Activated CD4-positive, alpha-beta T cell treated with anti-CD3 and anti-CD28 coated beads for 36 hours (primary cell): ENCODE results near the gene MVP. TPM values are rescaled to one million over a fixed set of nuclear protein-coding genes. Genes with fewer than 3 reads are reported as not detected.
"Not testable (repeated sequence)": the region's sequence is repeated elsewhere in the genome, so short reads cannot be mapped to it uniquely, and the experiment has no call there.

Source experiments
- ATAC-seq: fragments of 200-7000 bp; cut with Tn5 transposase; one replicate; pipeline ENCODE4 v1.10.0; 2021; ENCODE audit warnings: mild to moderate bottlenecking, moderate library complexity
- CTCF ChIA-PET: fragments of 350-600 bp; sonication (Branson Sonifier 250); formaldehyde crosslinking; loops from one replicate; lab custom pipeline; 2021; ENCODE audit warnings: antibody characterized with exemption; lab: Charles Lee
- POLR2A ChIA-PET: fragments of 350-600 bp; sonication (Branson Sonifier 250); formaldehyde crosslinking; loops from one replicate; lab custom pipeline; 2021; ENCODE audit warnings: antibody characterized with exemption, inconsistent platforms; lab: Charles Lee
- DNase-seq: peaks from one replicate; pipeline ENCODE4 v3.0.0-alpha.2; 2020
- H3K27ac Mint-ChIP-seq: one replicate; pipeline ENCODE4 v1.8.0; 2021; ENCODE audit warnings: mixed read lengths
- H3K27me3 Mint-ChIP-seq: one replicate; pipeline ENCODE4 v1.8.0; 2021; ENCODE audit warnings: mixed read lengths
- H3K36me3 Mint-ChIP-seq: one replicate; pipeline ENCODE4 v1.8.0; 2021; ENCODE audit warnings: low read depth, mixed read lengths
- H3K4me1 Mint-ChIP-seq: one replicate; pipeline ENCODE4 v1.8.0; 2021; ENCODE audit warnings: mixed read lengths
- H3K4me3 Mint-ChIP-seq: one replicate; pipeline ENCODE4 v1.8.0; 2021; ENCODE audit warnings: mild to moderate bottlenecking, moderate library complexity, mixed read lengths
- H3K9me3 Mint-ChIP-seq: one replicate; pipeline ENCODE4 v1.8.0; 2021; ENCODE audit warnings: low read depth, mixed read lengths
- intact Hi-C, 2 experiments: fragments of 100-400 bp; cut with DNase I in 1 of 2; cut with micrococcal nuclease in 1 of 2; formaldehyde crosslinking; loops; one replicate each; pipeline versions ENCODE4 v1.14.2 to v1.15.1; 2022 to 2024; cut with DNase I, micrococcal nuclease
- total RNA-seq, 2 experiments: library from RNA; stranded (reverse); gene quantifications; one replicate each; pipeline ENCODE4 v1.2.3, GENCODE V29; 2021

The MVP gene
- 100 to 1,000 TPM in 1 of 2 experiments, 10 to 100 TPM in 1; 86.2 to 101 TPM for total RNA-seq

- CTCF ChIA-PET, result interaction anchor here (0.7 to 3.5 kb wide), 8 partner anchors 8 to 120 kb away, joined by 3 to 23 read pairs (median 5); partner anchors contain the start of genes KIF22 and PRRT2
- intact Hi-C loops, result no loop called here
- Mint-ChIP-seq H3K9me3 (no peaks in the 10 kb centered on the region), H3K4me3 (peak within 1 kb of the TSS; percentile 97), H3K4me1 (peaks cover 68% of the 10 kb centered on the region), H3K27ac (peak within 1 kb of the TSS; percentile 95), H3K27me3 (no peaks in the 10 kb centered on the region), H3K36me3 (peaks cover 44% of the 10 kb centered on the region)
- peak; percentile 80 for DNase-seq
- POLR2A ChIA-PET, result interaction anchor here (0.7 to 2.0 kb wide), 2 partner anchors 12 to 28 kb away, joined by 3 to 7 read pairs; no protein-coding TSS in a partner anchor
- ATAC-seq, result peak; percentile 18
Measured at GRCh38 chr16:29820271-29820701, at the start of gene MVP. TSS of gene MVP (plus strand) at chr16:29820462. CDS start at chr16:29830550, 10,088 bp downstream.

GRCh38 chr16:29772330-29772729 lies 47.9 kb upstream of the MVP start:
- H3K27me3 Mint-ChIP-seq, DNase-seq, H3K27ac Mint-ChIP-seq, ATAC-seq, intact Hi-C loops, H3K4me3 Mint-ChIP-seq, H3K36me3 Mint-ChIP-seq, H3K9me3 Mint-ChIP-seq: not testable (repeated sequence)
- ChIA-PET CTCF (interaction anchor here (4.5 kb wide), 1 partner anchor 13 kb away, joined by 21 read pairs; no protein-coding TSS in a partner anchor), POLR2A (interaction anchor here (0.6 kb wide), 1 partner anchor 599 kb away, joined by 5 read pairs; no protein-coding TSS in a partner anchor)
- H3K4me1 Mint-ChIP-seq, result peaks cover 14% of the 10 kb centered on the region

GRCh38 chr16:29774730-29775129 lies 45.5 kb upstream of the MVP start:
- intact Hi-C loops, result no loop called here

GRCh38 chr16:29775742-29776408 lies 44.4 kb upstream of the MVP start:
- H3K4me3 Mint-ChIP-seq, result no peak overlapping the region
- no peak overlapping the region for H3K27ac Mint-ChIP-seq
- H3K36me3 Mint-ChIP-seq, result no peaks in the 10 kb centered on the region
- intact Hi-C loops, result no loop called here
- ATAC-seq (no peak), DNase-seq (no peak)
- ChIA-PET POLR2A (no interaction called here), CTCF (interaction anchor here (4.5 kb wide), 1 partner anchor 9 kb away, joined by 21 read pairs; no protein-coding TSS in a partner anchor)
- H3K9me3 Mint-ChIP-seq, result no peaks in the 10 kb centered on the region
- H3K4me1 Mint-ChIP-seq, result peaks cover 13% of the 10 kb centered on the region
- no peaks in the 10 kb centered on the region for H3K27me3 Mint-ChIP-seq

More at GRCh38 chr16:29774730-29775129, 45.5 kb upstream of the MVP start:
- no peaks in the 10 kb centered on the region for H3K36me3 Mint-ChIP-seq
- DNase-seq (no peak), ATAC-seq (no peak)
- no peaks in the 10 kb centered on the region for H3K27me3 Mint-ChIP-seq
- H3K27ac Mint-ChIP-seq, result no peak overlapping the region
- no peaks in the 10 kb centered on the region for H3K9me3 Mint-ChIP-seq
- no peak overlapping the region for H3K4me3 Mint-ChIP-seq
- ChIA-PET POLR2A (no interaction called here), CTCF (interaction anchor here (4.5 kb wide), 1 partner anchor 10 kb away, joined by 21 read pairs; no protein-coding TSS in a partner anchor)
- H3K4me1 Mint-ChIP-seq, result peaks cover 14% of the 10 kb centered on the region

GRCh38 chr16:29777576-29778350 lies 42.5 kb upstream of the MVP start, which contains the start of gene ZG16:
TSS of gene ZG16 (plus strand) at chr16:29778256. CDS start at chr16:29779267, 1,011 bp downstream.
- no peak for DNase-seq
- H3K27ac Mint-ChIP-seq, result no peak within 1 kb of the TSS

GRCh38 chr16:29779474-29779873 lies 40.8 kb upstream of the MVP start:
- CTCF ChIA-PET, result no interaction called here

More at GRCh38 chr16:29777576-29778350, 42.5 kb upstream of the MVP start, which contains the start of gene ZG16:
- Mint-ChIP-seq H3K27me3 (no peaks in the 10 kb centered on the region), H3K36me3 (no peaks in the 10 kb centered on the region), H3K4me3 (no peak within 1 kb of the TSS), H3K4me1 (peaks cover 12% of the 10 kb centered on the region), H3K9me3 (no peaks in the 10 kb centered on the region)
- ChIA-PET CTCF (interaction anchor here (0.5 to 1.7 kb wide), 4 partner anchors 8 to 86 kb away, joined by 3 to 8 read pairs (median 4); no protein-coding TSS in a partner anchor), POLR2A (no interaction called here)
- ATAC-seq, result no peak
- intact Hi-C loops, result no loop called here

GRCh38 chr16:29783094-29783953 lies 36.9 kb upstream of the MVP start:
- DNase-seq, H3K36me3 Mint-ChIP-seq, intact Hi-C loops, H3K9me3 Mint-ChIP-seq, H3K27me3 Mint-ChIP-seq, ATAC-seq, POLR2A ChIA-PET, H3K27ac Mint-ChIP-seq, H3K4me3 Mint-ChIP-seq: not testable (repeated sequence)
- H3K4me1 Mint-ChIP-seq, result peaks cover 27% of the 10 kb centered on the region
- CTCF ChIA-PET, result interaction anchor here (2.7 to 3.0 kb wide), 2 partner anchors 10 to 82 kb away, joined by 21 to 25 read pairs; no protein-coding TSS in a partner anchor

More at GRCh38 chr16:29779474-29779873, 40.8 kb upstream of the MVP start:
- Mint-ChIP-seq H3K27me3 (no peaks in the 10 kb centered on the region), H3K4me3 (no peak overlapping the region), H3K36me3 (no peaks in the 10 kb centered on the region), H3K4me1 (peaks cover 21% of the 10 kb centered on the region), H3K9me3 (no peaks in the 10 kb centered on the region), H3K27ac (no peak overlapping the region)
- no peak for DNase-seq
- POLR2A ChIA-PET, result no interaction called here
- intact Hi-C loops, result no loop called here
- no peak for ATAC-seq

GRCh38 chr16:29784157-29784556 lies 36.1 kb upstream of the MVP start:
- DNase-seq, result peak; percentile 65
- Mint-ChIP-seq H3K27me3 (no peaks in the 10 kb centered on the region), H3K4me3 (no peak overlapping the region), H3K9me3 (no peaks in the 10 kb centered on the region), H3K27ac (peak overlapping the region; percentile 3), H3K36me3 (no peaks in the 10 kb centered on the region), H3K4me1 (peaks cover 27% of the 10 kb centered on the region)
- ChIA-PET POLR2A (interaction anchor here (1.3 kb wide), 1 partner anchor 84 kb away, joined by 5 read pairs; no protein-coding TSS in a partner anchor), CTCF (interaction anchor here (0.8 to 3.0 kb wide), 12 partner anchors 10 to 234 kb away, joined by 3 to 25 read pairs (median 6); partner anchors contain the start of genes C16orf54 and SPN)
- intact Hi-C loops, result loop anchor here in 1 of 2 experiments (2.0 kb wide), 1 partner anchor 43 kb away; no protein-coding TSS in a partner anchor
- peak; percentile 92 for ATAC-seq

- ChIA-PET POLR2A (interaction anchor here (0.5 to 1.3 kb wide), 3 partner anchors 39 to 929 kb away, joined by 3 to 5 read pairs (median 4); no protein-coding TSS in a partner anchor), CTCF (interaction anchor here (0.7 to 3.0 kb wide), 21 partner anchors 8 to 955 kb away, joined by 3 to 25 read pairs (median 4); partner anchors contain the start of genes C16orf54, MVP and SPN)
- H3K9me3 Mint-ChIP-seq, result no peaks in the 10 kb centered on the region
- H3K4me1 Mint-ChIP-seq, result peaks cover 29% of the 10 kb centered on the region
- no peaks in the 10 kb centered on the region for H3K27me3 Mint-ChIP-seq
- ATAC-seq (peak; percentile 79), DNase-seq (peak; percentile 89)
- H3K36me3 Mint-ChIP-seq, result no peaks in the 10 kb centered on the region
- intact Hi-C loops, result loop anchor here in 1 of 2 experiments (1.0 to 2.0 kb wide), 2 partner anchors 42 to 85 kb away; no protein-coding TSS in a partner anchor
- H3K4me3 Mint-ChIP-seq, result peak overlapping the region; percentile 51
- no peak overlapping the region for H3K27ac Mint-ChIP-seq
Measured at GRCh38 chr16:29784901-29785500, 35.3 kb upstream of the MVP start.
